ENCODE data around the gene DENND2D. TPM values are rescaled to one million over a fixed set of nuclear protein-coding genes. Genes with fewer than 3 reads are reported as not detected.

DENND2D gene, protein sequence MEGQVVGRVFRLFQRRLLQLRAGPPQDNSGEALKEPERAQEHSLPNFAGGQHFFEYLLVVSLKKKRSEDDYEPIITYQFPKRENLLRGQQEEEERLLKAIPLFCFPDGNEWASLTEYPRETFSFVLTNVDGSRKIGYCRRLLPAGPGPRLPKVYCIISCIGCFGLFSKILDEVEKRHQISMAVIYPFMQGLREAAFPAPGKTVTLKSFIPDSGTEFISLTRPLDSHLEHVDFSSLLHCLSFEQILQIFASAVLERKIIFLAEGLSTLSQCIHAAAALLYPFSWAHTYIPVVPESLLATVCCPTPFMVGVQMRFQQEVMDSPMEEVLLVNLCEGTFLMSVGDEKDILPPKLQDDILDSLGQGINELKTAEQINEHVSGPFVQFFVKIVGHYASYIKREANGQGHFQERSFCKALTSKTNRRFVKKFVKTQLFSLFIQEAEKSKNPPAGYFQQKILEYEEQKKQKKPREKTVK
- total RNA-seq (10 to 100 TPM in 1 of 9 donors, 1 to 10 TPM in 7, under 1 TPM in 1; 0.96 to 23.9 (median 2.3) TPM), polyA plus RNA-seq (1 to 10 TPM in 1 of 2 donors, under 1 TPM in 1; 0.99 to 1.2 TPM)
- long read RNA-seq, donor 1, result 0 reads
- long read RNA-seq, donor 2, partial matches to known transcripts, result 0 of 1 reads
- long read RNA-seq, donor 2, other reads (novel, unspliced or antisense), result 1 of 1 reads
- long read RNA-seq, donor 3, partial matches to known transcripts, result 0 of 1 reads
- long read RNA-seq, donor 3, other reads (novel, unspliced or antisense), result 0 of 1 reads

GRCh38 chr1:111199881-111200801 lies at the start of gene DENND2D:
Gene DENND2D (minus strand): TSS chr1:111200646. CDS start chr1:111200459, 187 bp downstream.
- peaks cover 0 to 83% (median 6%) of the 10 kb centered on the region in 12 donors for H3K4me1 ChIP-seq
- H3K9me3 ChIP-seq, result no peaks in the 10 kb centered on the region
- WGBS, 4 donors, result 83 to 92% (median 91%) methylated on average over 16 to 17 of the region's 17 CpGs
- peaks cover 0 to 19% (median 4%) of the 10 kb centered on the region in 9 donors for H3K27me3 ChIP-seq
- peaks cover 0 to 16% (median 0%) of the 10 kb centered on the region in 9 donors for H3K36me3 ChIP-seq
- H3K27ac ChIP-seq, result peak within 1 kb of the TSS in 7 of 12 donors; percentile 10 to 95 (median 14)
- TF ChIP-seq CTCF (IDR thresholded peaks at IDR 0.05) (no peak), POLR2A (IDR thresholded peaks at IDR 0.05) (no peak)
- peak; percentile 35 to 66 (median 54) for ATAC-seq
- peak within 1 kb of the TSS in 6 of 12 donors; percentile 6 to 67 (median 13) for H3K4me3 ChIP-seq
- intact Hi-C loops (cut with DNase I), result no loop called here
- peak in 4 of 5 donors; percentile 44 to 58 (median 54) for DNase-seq

GRCh38 chr1:111249960-111250359 lies 49.5 kb upstream of the DENND2D start:
- peak in 1 of 4 donors; percentile 55 for ATAC-seq

GRCh38 chr1:111247125-111247838 lies 46.8 kb upstream of the DENND2D start:
- H3K36me3 ChIP-seq, result no peaks in the 10 kb centered on the region
- no peak overlapping the region for H3K27ac ChIP-seq
- DNase-seq, result no peak
- H3K4me3 ChIP-seq, result no peak overlapping the region
- H3K9me3 ChIP-seq, result no peaks in the 10 kb centered on the region
- no peak for ATAC-seq
- intact Hi-C loops (cut with DNase I), result no loop called here
- no peak for TF ChIP-seq CTCF (IDR thresholded peaks at IDR 0.05)
- no peak for TF ChIP-seq POLR2A (IDR thresholded peaks at IDR 0.05)
- H3K4me1 ChIP-seq, result peaks cover 0 to 17% (median 3%) of the 10 kb centered on the region in 12 donors
- WGBS, 4 donors, result 78 to 86% (median 86%) methylated on average over 5 of the region's 5 CpGs
- H3K27me3 ChIP-seq, result no peaks in the 10 kb centered on the region

More at GRCh38 chr1:111249960-111250359, 49.5 kb upstream of the DENND2D start:
- TF ChIP-seq CTCF (IDR thresholded peaks at IDR 0.05) (no peak), POLR2A (IDR thresholded peaks at IDR 0.05) (no peak)
- 33 to 65% (median 54%) methylated on average over 4 of the region's 4 CpGs for WGBS, 4 donors
- Histone ChIP-seq H3K4me1 (peaks cover 0 to 2% (median 0%) of the 10 kb centered on the region in 12 donors), H3K9me3 (no peaks in the 10 kb centered on the region), H3K4me3 (no peak overlapping the region), H3K36me3 (no peaks in the 10 kb centered on the region), H3K27me3 (peaks cover 0 to 3% (median 0%) of the 10 kb centered on the region in 9 donors), H3K27ac (no peak overlapping the region)
- intact Hi-C loops (cut with DNase I), result no loop called here
- no peak for DNase-seq
